Esophagus squamous epithelium (tissue), 5 donors: Measurements from ENCODE around the gene LILRA5. TPM values are rescaled to one million over a fixed set of nuclear protein-coding genes. Genes with fewer than 3 reads are reported as not detected.
"Not testable (repeated sequence)": the region's sequence is repeated elsewhere in the genome, so short reads cannot be mapped to it uniquely, and the experiment has no call there.

Experiments
- DNase-seq: peaks from one replicate; lab custom pipeline; 2025; lab: John Stamatoyannopoulos, UW
- H3K27ac ChIP-seq, 4 donors: fragments of 200-600 bp; sonication (generic); one replicate each; pipeline ENCODE4 v1.5.1; 2016 to 2019; ENCODE audit warnings: mild to moderate bottlenecking in 1 of 4
- H3K27me3 ChIP-seq, 4 donors: fragments of 200-600 bp; sonication (generic); 1 replicate in 3 of 4; 2 replicates in 1 of 4; pipeline versions ENCODE4 v1.5.1 to v1.6.0; 2017 to 2021; ENCODE audit warnings: antibody characterized with exemption in 1 of 4
- H3K36me3 ChIP-seq, 3 donors: fragments of 200-600 bp; sonication (generic); one replicate each; pipeline ENCODE4 v1.5.1; 2016 to 2019
- H3K4me1 ChIP-seq, 3 donors: fragments of 200-600 bp; sonication (generic); one replicate each; pipeline ENCODE4 v1.5.1; 2017 to 2019
- H3K4me3 ChIP-seq, 4 donors: fragments of 200-600 bp; sonication (generic); 1 replicate in 3 of 4; 2 replicates in 1 of 4; pipeline ENCODE4 v1.5.1; 2016 to 2019; ENCODE audit warnings: mild to moderate bottlenecking in 2 of 4, moderate library complexity in 1 of 4
- H3K9me3 ChIP-seq, 3 donors: fragments of 200-600 bp; sonication (generic); one replicate each; pipeline ENCODE4 v1.5.1; 2016 to 2019
- CTCF ChIP-seq, 6 experiments: fragments of 450-650 bp in 4 of 6; fragments of 200-600 bp in 2 of 6; sonication (generic) in 2 of 6; IDR thresholded peaks; one replicate each; pipeline ENCODE4 v1.5.1; 2016 to 2019; ENCODE audit warnings: antibody characterized with exemption in 6 of 6, mild to moderate bottlenecking in 4 of 6, moderate library complexity in 4 of 6
- POLR2A ChIP-seq, 4 donors: fragments of 450-650 bp; IDR thresholded peaks; one replicate each; pipeline ENCODE4 v1.6.1; 2017; ENCODE audit warnings: antibody characterized with exemption in 4 of 4, mild to moderate bottlenecking in 4 of 4, moderate library complexity in 3 of 4
- WGBS, 2 donors: methylation state at CpG; one replicate each; pipeline ENCODE4 v1.1.5; 2018; 5-methylcytosine and 5-hydroxymethylcytosine counted together
- intact Hi-C: fragments of 100-400 bp; cut with DNase I; formaldehyde crosslinking; loops from one replicate; pipeline ENCODE4 v1.15.0; 2022
- total RNA-seq, 4 donors: library from RNA; depleted of rRNA; stranded (reverse); fragments of >200 nt; gene quantifications; one replicate each; pipeline ENCODE4 v1.1.0, GENCODE V29; 2016
- donor health status: DM: yes; HTN: yes; CAD: no.

The LILRA5 gene
- total RNA-seq, 4 donors from 2014 or later = 0.38 to 1.4 (median 0.70) TPM; not detected in 1

GRCh38 chr19:54287456-54287855 lies 25.5 kb downstream of the LILRA5 start:
- no peak for TF ChIP-seq POLR2A (IDR thresholded peaks at IDR 0.05)
- no peak for TF ChIP-seq CTCF (IDR thresholded peaks at IDR 0.05)
- intact Hi-C loops = no loop called here
- DNase-seq = no peak
- Histone ChIP-seq H3K27me3 (peaks cover 0 to 13% (median 0%) of the 10 kb centered on the region in 4 donors), H3K9me3 (no peaks in the 10 kb centered on the region), H3K4me1 (no peaks in the 10 kb centered on the region), H3K36me3 (no peaks in the 10 kb centered on the region), H3K27ac (no peak overlapping the region), H3K4me3 (no peak overlapping the region)
- WGBS, 2 donors = 50 to 57% methylated on average over 4 of the region's 4 CpGs

GRCh38 chr19:54286283-54286682 lies 26.7 kb downstream of the LILRA5 start:
- H3K4me1 ChIP-seq, H3K27ac ChIP-seq, H3K36me3 ChIP-seq, intact Hi-C loops, H3K4me3 ChIP-seq, DNase-seq, H3K9me3 ChIP-seq: not testable (repeated sequence)
- 58% methylated on average over 3 of the region's 10 CpGs; no CpG with 5 or more reads in 1 of the 2 donors for WGBS, 2 donors
- H3K27me3 ChIP-seq = peaks cover 0 to 24% (median 0%) of the 10 kb centered on the region in 4 donors

- H3K27me3 ChIP-seq = peaks cover 0 to 27% (median 0%) of the 10 kb centered on the region in 4 donors
- WGBS, 2 donors = 47% methylated on average over 3 of the region's 12 CpGs; no CpG with 5 or more reads in 1 of the 2 donors
- intact Hi-C loops, H3K4me3 ChIP-seq, H3K4me1 ChIP-seq, DNase-seq, H3K27ac ChIP-seq, H3K9me3 ChIP-seq, H3K36me3 ChIP-seq: not testable (repeated sequence)
Measured at GRCh38 chr19:54285427-54286056, 27.4 kb downstream of the LILRA5 start.

GRCh38 chr19:54282686-54283470 lies 30.1 kb downstream of the LILRA5 start:
- no peak for TF ChIP-seq CTCF (IDR thresholded peaks at IDR 0.05)
- no peak for TF ChIP-seq POLR2A (IDR thresholded peaks at IDR 0.05)
- H3K4me3 ChIP-seq = no peak overlapping the region
- no peaks in the 10 kb centered on the region for H3K36me3 ChIP-seq
- H3K4me1 ChIP-seq = no peaks in the 10 kb centered on the region
- peaks cover 0 to 45% (median 0%) of the 10 kb centered on the region in 4 donors for H3K27me3 ChIP-seq
- DNase-seq = no peak
- H3K9me3 ChIP-seq = no peaks in the 10 kb centered on the region
- intact Hi-C loops = loop anchor here (5.0 kb wide), 1 partner anchor 304 kb away; no protein-coding TSS in a partner anchor
- 30 to 42% methylated on average over 5 to 7 of the region's 9 CpGs for WGBS, 2 donors
- no peak overlapping the region for H3K27ac ChIP-seq

- intact Hi-C loops = loop anchor here (5.0 kb wide), 1 partner anchor 306 kb away; no protein-coding TSS in a partner anchor
- not testable (repeated sequence) for H3K9me3 ChIP-seq, H3K4me1 ChIP-seq, H3K27ac ChIP-seq, H3K36me3 ChIP-seq, H3K4me3 ChIP-seq, DNase-seq
- 61 to 85% methylated on average over 5 of the region's 5 CpGs for WGBS, 2 donors
- peaks cover 0 to 54% (median 0%) of the 10 kb centered on the region in 4 donors for H3K27me3 ChIP-seq
Measured at GRCh38 chr19:54281729-54282075, 31.3 kb downstream of the LILRA5 start.

- H3K36me3 ChIP-seq = no peaks in the 10 kb centered on the region
- H3K9me3 ChIP-seq = no peaks in the 10 kb centered on the region
- DNase-seq = no peak
- no peaks in the 10 kb centered on the region for H3K4me1 ChIP-seq
- TF ChIP-seq CTCF (IDR thresholded peaks at IDR 0.05) (no peak), POLR2A (IDR thresholded peaks at IDR 0.05) (no peak)
- peak within 1 kb of the TSS in 2 of 4 donors; percentile 46 to 52 for H3K27ac ChIP-seq
- WGBS, 2 donors = 54 to 62% methylated on average over 11 to 12 of the region's 12 CpGs
- H3K4me3 ChIP-seq = peak within 1 kb of the TSS in 2 of 4 donors; percentile 18 to 23
- intact Hi-C loops = loop anchor here (5.0 kb wide), 1 partner anchor 306 kb away; no protein-coding TSS in a partner anchor
- peaks cover 0 to 54% (median 0%) of the 10 kb centered on the region in 4 donors for H3K27me3 ChIP-seq
Measured at GRCh38 chr19:54281007-54281728, 31.8 kb downstream of the LILRA5 start, which contains the start of gene LILRB2. LILRB2 (minus strand) TSS chr19:54281110; CDS start chr19:54280496, 614 bp downstream.

GRCh38 chr19:54280441-54280840 lies 32.5 kb downstream of the LILRA5 start:
- WGBS, 2 donors = 50 to 71% methylated on average over 2 to 3 of the region's 10 CpGs

GRCh38 chr19:54280025-54280424 lies 32.9 kb downstream of the LILRA5 start:
- not testable (repeated sequence) for H3K4me1 ChIP-seq, DNase-seq, H3K36me3 ChIP-seq, H3K9me3 ChIP-seq
- peak overlapping the region in 2 of 4 donors; percentile 18 to 23 for H3K4me3 ChIP-seq
- H3K27ac ChIP-seq = peak overlapping the region in 1 of 4 donors; percentile 52
- intact Hi-C loops = loop anchor here (5.0 kb wide), 1 partner anchor 307 kb away; no protein-coding TSS in a partner anchor
- 50% methylated on average over 1 of the region's 4 CpGs; no CpG with 5 or more reads in 1 of the 2 donors for WGBS, 2 donors
- peaks cover 0 to 63% (median 0%) of the 10 kb centered on the region in 4 donors for H3K27me3 ChIP-seq

More at GRCh38 chr19:54280441-54280840, 32.5 kb downstream of the LILRA5 start:
- DNase-seq, H3K36me3 ChIP-seq, H3K4me1 ChIP-seq, H3K9me3 ChIP-seq: not testable (repeated sequence)
- intact Hi-C loops = loop anchor here (5.0 kb wide), 1 partner anchor 307 kb away; no protein-coding TSS in a partner anchor
- Histone ChIP-seq H3K27ac (peak overlapping the region in 2 of 4 donors; percentile 46 to 52), H3K4me3 (peak overlapping the region in 2 of 4 donors; percentile 18 to 23), H3K27me3 (peaks cover 0 to 61% (median 0%) of the 10 kb centered on the region in 4 donors)
